ENCODE data around the gene MYCBP. TPM values are rescaled to one million over a fixed set of nuclear protein-coding genes. Genes with fewer than 3 reads are reported as not detected.

Gene MYCBP
- total and polyA plus RNA-seq, 8 donors = 2.2 to 111 (median 13.8) TPM

DNA sequence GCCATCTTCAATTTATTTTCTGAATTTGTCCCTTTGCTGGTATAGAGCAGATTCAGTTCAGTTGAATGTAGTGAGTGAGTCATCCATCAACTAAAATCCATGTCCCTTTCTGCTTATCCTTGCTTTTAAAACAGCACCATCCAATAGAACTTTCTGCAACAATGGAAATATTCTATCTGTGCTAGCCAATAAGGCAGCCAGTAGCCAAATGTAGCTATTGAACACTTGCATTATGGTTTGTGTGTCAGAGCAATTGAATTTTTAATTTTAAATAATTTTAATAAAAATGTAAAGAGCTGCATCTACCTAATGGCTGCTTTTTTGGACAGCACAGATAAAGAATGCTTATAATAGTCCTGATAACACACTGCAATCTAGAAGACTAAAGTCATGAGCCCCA, 8.3 kb upstream of the MYCBP start, which contains the start of gene GJA9:
Gene GJA9, minus strand, starts transcription at position 101 of the 400 bp plus-strand sequence. CDS start 5,489 bp downstream, outside the sequence.
- Histone ChIP-seq H3K27ac (no peak within 1 kb of the TSS), H3K36me3 (no peaks in the 10 kb centered on the region), H3K27me3 (no peaks in the 10 kb centered on the region), H3K4me3 (no peak within 1 kb of the TSS), H3K9me3 (no peaks in the 10 kb centered on the region), H3K4me1 (no peaks in the 10 kb centered on the region)
- no peak for DNase-seq
- TF ChIP-seq POLR2A (IDR thresholded peaks at IDR 0.05) = no peak
- no peak for TF ChIP-seq POLR2AphosphoS5 (IDR thresholded peaks at IDR 0.05)
- no peak for TF ChIP-seq EP300 (IDR thresholded peaks at IDR 0.05)
- TF ChIP-seq, protein P1, sequence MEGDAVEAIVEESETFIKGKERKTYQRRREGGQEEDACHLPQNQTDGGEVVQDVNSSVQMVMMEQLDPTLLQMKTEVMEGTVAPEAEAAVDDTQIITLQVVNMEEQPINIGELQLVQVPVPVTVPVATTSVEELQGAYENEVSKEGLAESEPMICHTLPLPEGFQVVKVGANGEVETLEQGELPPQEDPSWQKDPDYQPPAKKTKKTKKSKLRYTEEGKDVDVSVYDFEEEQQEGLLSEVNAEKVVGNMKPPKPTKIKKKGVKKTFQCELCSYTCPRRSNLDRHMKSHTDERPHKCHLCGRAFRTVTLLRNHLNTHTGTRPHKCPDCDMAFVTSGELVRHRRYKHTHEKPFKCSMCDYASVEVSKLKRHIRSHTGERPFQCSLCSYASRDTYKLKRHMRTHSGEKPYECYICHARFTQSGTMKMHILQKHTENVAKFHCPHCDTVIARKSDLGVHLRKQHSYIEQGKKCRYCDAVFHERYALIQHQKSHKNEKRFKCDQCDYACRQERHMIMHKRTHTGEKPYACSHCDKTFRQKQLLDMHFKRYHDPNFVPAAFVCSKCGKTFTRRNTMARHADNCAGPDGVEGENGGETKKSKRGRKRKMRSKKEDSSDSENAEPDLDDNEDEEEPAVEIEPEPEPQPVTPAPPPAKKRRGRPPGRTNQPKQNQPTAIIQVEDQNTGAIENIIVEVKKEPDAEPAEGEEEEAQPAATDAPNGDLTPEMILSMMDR (IDR thresholded peaks at IDR 0.05) = no peak
- intact Hi-C loops (cut with DNase I; ENCODE audit: low total_unique reads) = no loop called here

DNA sequence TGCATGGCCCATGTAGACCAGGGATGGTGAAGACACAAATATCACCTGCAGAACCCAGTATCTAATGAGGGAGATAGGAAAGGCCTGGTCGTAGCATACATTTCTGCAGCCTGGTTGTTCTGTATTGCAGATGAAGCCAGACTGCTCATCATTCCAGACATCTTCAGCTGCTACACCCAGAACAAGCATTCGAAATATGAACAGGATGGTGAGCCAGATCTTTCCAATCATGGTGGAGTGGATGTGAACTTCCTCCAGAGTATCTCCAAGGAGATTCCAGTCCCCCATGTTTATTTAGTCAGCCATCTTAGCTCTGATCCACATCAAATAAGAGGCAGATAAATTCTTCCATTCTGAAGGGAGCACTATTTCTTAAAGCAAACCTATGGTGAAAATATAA, 2.7 kb upstream of the MYCBP start:
- Histone ChIP-seq H3K4me1 (peaks cover 14 to 25% (median 22%) of the 10 kb centered on the region in 4 donors), H3K27ac (no peak overlapping the region), H3K9me3 (no peaks in the 10 kb centered on the region), H3K27me3 (no peaks in the 10 kb centered on the region), H3K4me3 (no peak overlapping the region), H3K36me3 (no peaks in the 10 kb centered on the region)
- intact Hi-C loops (cut with DNase I; ENCODE audit: low total_unique reads) = no loop called here
- DNase-seq = no peak
- 82 to 95% (median 93%) methylated on average over 2 of the region's 2 CpGs for WGBS, 5 donors
- TF ChIP-seq, protein P1 (IDR thresholded peaks at IDR 0.05) = no peak
- no peak for TF ChIP-seq POLR2A (IDR thresholded peaks at IDR 0.05)
- TF ChIP-seq EP300 (IDR thresholded peaks at IDR 0.05) = no peak
- TF ChIP-seq POLR2AphosphoS5 (IDR thresholded peaks at IDR 0.05) = no peak

- intact Hi-C loops (cut with DNase I; ENCODE audit: low total_unique reads) = no loop called here
- DNase-seq = peak; percentile 27 to 43
- TF ChIP-seq, protein P1 (IDR thresholded peaks at IDR 0.05) = no peak
- TF ChIP-seq POLR2A (IDR thresholded peaks at IDR 0.05) = no peak
- TF ChIP-seq POLR2AphosphoS5 (IDR thresholded peaks at IDR 0.05) = no peak
- TF ChIP-seq EP300 (IDR thresholded peaks at IDR 0.05) = no peak
- Histone ChIP-seq H3K9me3 (no peaks in the 10 kb centered on the region), H3K27ac (peak overlapping the region; percentile 73 to 81 (median 76)), H3K4me1 (peaks cover 14 to 25% (median 22%) of the 10 kb centered on the region in 4 donors), H3K27me3 (no peaks in the 10 kb centered on the region), H3K4me3 (peak overlapping the region; percentile 81 to 93 (median 88)), H3K36me3 (no peaks in the 10 kb centered on the region)
- WGBS, 5 donors = 2% methylated on average over 15 to 25 of the region's 25 CpGs
Measured at GRCh38 chr1:38872401-38873026, 634 bp downstream of the MYCBP start.

DNA sequence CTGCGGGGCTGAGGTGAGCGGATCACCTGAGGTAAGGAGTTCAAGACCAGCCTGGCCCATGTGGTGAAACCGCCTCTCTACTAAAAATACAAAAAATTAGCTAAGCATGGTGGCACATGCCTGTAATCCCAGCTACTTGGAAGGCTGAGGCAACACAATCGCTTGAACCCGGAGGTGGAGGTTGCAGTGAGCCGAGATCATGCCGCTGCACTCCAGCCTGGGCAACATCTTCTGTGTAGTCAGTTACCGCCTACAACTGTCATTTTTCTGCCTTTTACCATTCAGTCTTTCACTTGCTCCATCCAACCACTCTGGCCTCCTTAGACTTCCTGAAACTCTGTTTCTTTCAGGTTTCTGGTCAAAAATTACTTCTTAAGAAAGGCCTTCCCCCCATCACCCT, 2.2 kb downstream of the MYCBP start:
- H3K9me3 ChIP-seq = no peaks in the 10 kb centered on the region
- no peak overlapping the region for H3K4me3 ChIP-seq
- no peak overlapping the region for H3K27ac ChIP-seq
- TF ChIP-seq POLR2A (IDR thresholded peaks at IDR 0.05) (no peak), EP300 (IDR thresholded peaks at IDR 0.05) (no peak), POLR2AphosphoS5 (IDR thresholded peaks at IDR 0.05) (no peak)
- TF ChIP-seq, protein P1 (IDR thresholded peaks at IDR 0.05) = no peak
- H3K36me3 ChIP-seq = peaks cover 0 to 11% (median 9%) of the 10 kb centered on the region in 4 donors
- DNase-seq = no peak
- peaks cover 14 to 25% (median 22%) of the 10 kb centered on the region in 4 donors for H3K4me1 ChIP-seq
- WGBS, 5 donors = 91 to 94% (median 92%) methylated on average over 8 of the region's 8 CpGs
- H3K27me3 ChIP-seq = no peaks in the 10 kb centered on the region
- intact Hi-C loops (cut with DNase I; ENCODE audit: low total_unique reads) = no loop called here
